RWPE1 (cell line): ENCODE results near the gene RFNG.

Source experiments
- CTCF ChIA-PET: fragments of 350-600 bp; sonication (Branson Sonifier 250); formaldehyde crosslinking; extraction: SDS; loops from one replicate; lab custom pipeline; 2021; lab: Yijun Ruan, JAX
- POLR2A ChIA-PET: fragments of 400-600 bp; formaldehyde crosslinking; extraction: SDS; loops from one replicate; lab custom pipeline; 2020; ENCODE audit warnings: antibody characterized with exemption; ENCODE audit not compliant: low non-redundant PET; lab: Yijun Ruan, JAX
- DNase-seq: peaks from one replicate; pipeline ENCODE4 v3.0.0; 2012; ENCODE audit warnings: low spot score
- H3K27ac ChIP-seq: fragments of 450-650 bp; 2 replicates; pipeline ENCODE4 v1.5.1; 2017
- TF ChIP-seq, protein P1 (sequence below): fragments of 450-650 bp; conservative IDR thresholded peaks from 2 replicates; pipeline ENCODE4 v1.5.1; 2017; ENCODE audit warnings: low read depth, mild to moderate bottlenecking

The RFNG gene, protein sequence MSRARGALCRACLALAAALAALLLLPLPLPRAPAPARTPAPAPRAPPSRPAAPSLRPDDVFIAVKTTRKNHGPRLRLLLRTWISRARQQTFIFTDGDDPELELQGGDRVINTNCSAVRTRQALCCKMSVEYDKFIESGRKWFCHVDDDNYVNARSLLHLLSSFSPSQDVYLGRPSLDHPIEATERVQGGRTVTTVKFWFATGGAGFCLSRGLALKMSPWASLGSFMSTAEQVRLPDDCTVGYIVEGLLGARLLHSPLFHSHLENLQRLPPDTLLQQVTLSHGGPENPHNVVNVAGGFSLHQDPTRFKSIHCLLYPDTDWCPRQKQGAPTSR

DNA sequence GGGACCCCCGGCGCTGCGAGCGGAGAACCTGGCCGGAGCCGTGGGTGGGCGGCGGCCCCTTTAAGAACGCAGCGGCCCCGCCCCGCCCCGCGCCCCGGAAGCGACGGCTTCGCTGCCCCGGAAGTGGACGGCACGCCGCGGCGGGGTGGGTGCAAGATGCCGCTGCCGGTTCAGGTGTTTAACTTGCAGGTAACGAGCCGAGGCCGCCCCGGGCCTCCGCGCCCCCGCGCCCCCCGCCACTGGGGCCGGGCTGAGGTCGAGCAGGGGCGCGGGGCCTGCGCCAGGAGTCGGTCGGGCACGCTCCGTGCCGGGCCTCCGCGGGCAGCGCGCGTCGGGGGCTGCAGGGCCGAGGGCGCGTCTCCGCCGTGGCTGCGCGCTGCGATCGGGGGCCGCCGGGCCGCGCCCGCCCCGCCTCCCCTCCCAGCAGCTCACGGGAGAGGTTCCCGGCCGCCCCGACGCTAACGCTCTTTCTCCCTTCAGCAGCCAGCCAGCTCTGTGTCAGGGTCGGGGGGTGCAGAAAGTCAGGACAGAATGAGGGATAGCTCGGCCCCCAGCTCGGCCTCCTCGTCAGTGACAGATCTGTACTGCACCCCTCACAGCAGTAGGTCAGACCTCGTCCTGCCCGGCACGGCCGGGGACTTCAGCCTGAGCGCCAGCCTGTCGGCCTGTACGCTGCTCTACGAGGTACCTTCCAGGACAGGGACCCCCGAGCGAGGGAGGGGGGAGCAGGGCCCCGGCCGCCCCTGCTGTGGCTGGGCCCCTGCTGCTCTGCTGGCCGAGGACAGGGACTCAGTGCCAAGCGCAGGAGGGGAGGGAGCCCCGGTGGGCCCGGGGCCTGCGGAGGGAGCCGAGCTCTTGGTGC, at the start of gene RFNG, which contains the start of gene GPS1:
Gene RFNG, minus strand, starts transcription at position 36 of the 862 bp plus-strand sequence. CDS start 45 bp downstream, outside the sequence.
Gene GPS1, plus strand, starts transcription at position 123 of the 862 bp plus-strand sequence. Its CDS starts 34 bp downstream, at position 157.
- H3K27ac ChIP-seq = peak within 1 kb of the TSS; percentile 79
- ChIA-PET CTCF (no interaction called here), POLR2A (interaction anchor here (0.9 kb wide), 1 partner anchor 13 kb away, joined by 4 read pairs; no protein-coding TSS in a partner anchor)
- TF ChIP-seq, protein P1, sequence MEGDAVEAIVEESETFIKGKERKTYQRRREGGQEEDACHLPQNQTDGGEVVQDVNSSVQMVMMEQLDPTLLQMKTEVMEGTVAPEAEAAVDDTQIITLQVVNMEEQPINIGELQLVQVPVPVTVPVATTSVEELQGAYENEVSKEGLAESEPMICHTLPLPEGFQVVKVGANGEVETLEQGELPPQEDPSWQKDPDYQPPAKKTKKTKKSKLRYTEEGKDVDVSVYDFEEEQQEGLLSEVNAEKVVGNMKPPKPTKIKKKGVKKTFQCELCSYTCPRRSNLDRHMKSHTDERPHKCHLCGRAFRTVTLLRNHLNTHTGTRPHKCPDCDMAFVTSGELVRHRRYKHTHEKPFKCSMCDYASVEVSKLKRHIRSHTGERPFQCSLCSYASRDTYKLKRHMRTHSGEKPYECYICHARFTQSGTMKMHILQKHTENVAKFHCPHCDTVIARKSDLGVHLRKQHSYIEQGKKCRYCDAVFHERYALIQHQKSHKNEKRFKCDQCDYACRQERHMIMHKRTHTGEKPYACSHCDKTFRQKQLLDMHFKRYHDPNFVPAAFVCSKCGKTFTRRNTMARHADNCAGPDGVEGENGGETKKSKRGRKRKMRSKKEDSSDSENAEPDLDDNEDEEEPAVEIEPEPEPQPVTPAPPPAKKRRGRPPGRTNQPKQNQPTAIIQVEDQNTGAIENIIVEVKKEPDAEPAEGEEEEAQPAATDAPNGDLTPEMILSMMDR = no peak
- peak; percentile 68 for DNase-seq

- ChIA-PET POLR2A (no interaction called here), CTCF (no interaction called here)
- DNase-seq = no peak
- H3K27ac ChIP-seq = peak overlapping the region; percentile 96
- TF ChIP-seq, protein P1 = no peak
Observed at GRCh38 chr17:82101301-82101715, 49.7 kb upstream of the RFNG start.

GRCh38 chr17:82100502-82101298, 49.1 kb upstream of the RFNG start:
- peak overlapping the region; percentile 96 for H3K27ac ChIP-seq
- ChIA-PET POLR2A (no interaction called here), CTCF (no interaction called here)
- no peak for DNase-seq
- TF ChIP-seq, protein P1 = no peak

DNA sequence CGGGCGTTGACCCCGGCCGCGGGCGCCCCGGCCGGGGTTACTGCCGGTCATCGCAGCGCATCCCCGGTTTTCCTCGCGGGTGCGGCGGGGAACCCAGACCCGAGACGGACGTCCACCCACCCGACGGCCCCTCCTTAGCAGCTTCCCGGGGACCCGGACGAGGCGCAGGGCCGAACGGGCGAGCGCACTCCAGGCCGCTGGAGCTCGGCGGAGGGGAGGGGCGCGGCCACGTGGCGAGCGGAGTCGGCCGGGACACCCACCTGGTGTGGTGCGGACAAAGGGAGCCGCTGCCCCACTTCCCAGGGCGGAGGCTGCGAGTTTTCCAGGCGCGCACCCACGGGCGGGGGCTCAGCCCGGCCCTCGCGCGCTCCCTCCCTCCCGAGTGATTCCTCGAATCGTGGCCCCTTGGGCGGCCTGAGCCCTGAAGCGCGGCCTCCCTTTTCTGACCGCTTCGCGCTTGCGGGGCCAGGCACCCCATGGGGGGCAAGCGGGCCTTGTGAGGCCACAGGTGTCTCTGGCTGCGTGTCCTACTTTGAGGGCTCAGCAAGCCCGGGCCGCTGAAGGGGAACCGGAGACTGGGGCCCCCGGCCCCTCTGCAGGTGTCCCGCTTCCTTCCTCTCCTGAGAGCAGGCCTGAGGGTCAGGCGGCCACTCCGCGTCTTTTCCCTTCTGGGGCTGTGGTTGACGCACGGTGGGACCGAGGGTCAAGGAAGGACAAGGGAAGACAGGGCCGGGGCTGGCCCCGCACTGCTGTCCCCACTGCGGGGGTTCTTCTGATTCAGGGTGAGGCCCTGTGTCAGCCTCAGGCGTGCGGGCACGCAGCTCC, 47.5 kb upstream of the RFNG start:
- TF ChIP-seq, protein P1 = no peak
- CTCF ChIA-PET = interaction anchor here (1.4 to 1.8 kb wide), 2 partner anchors 13 to 69 kb away, joined by 4 to 5 read pairs; no protein-coding TSS in a partner anchor
- DNase-seq = no peak
- H3K27ac ChIP-seq = peak overlapping the region; percentile 96
- POLR2A ChIA-PET = interaction anchor here (0.6 kb wide), 1 partner anchor 53 kb away, joined by 3 read pairs; no protein-coding TSS in a partner anchor

- TF ChIP-seq, protein P1 = peak; percentile 52
- peak; percentile 99 for DNase-seq
- ChIA-PET POLR2A (interaction anchor here (0.6 kb wide), 2 partner anchors 45 to 54 kb away, joined by 3 read pairs; no protein-coding TSS in a partner anchor), CTCF (interaction anchor here (1.4 to 1.8 kb wide), 2 partner anchors 14 to 68 kb away, joined by 4 to 5 read pairs; no protein-coding TSS in a partner anchor)
- H3K27ac ChIP-seq = peak within 1 kb of the TSS; percentile 96
Observed at GRCh38 chr17:82098169-82098938, 46.7 kb upstream of the RFNG start, which contains the start of gene FASN. Gene FASN (minus strand): TSS chr17:82098236. CDS start chr17:82096445, 1,791 bp downstream.
